ENCODE results near the gene ABLIM3.
A peak's percentile ranks its signal among the peaks of the same experiment; 100 is the strongest.

The ABLIM3 gene

GRCh38 chr5:149195337-149195887, 54.1 kb downstream of the ABLIM3 start:
- DNase-seq: no peak

- DNase-seq: no peak
Observed at GRCh38 chr5:149195962-149196361, 54.7 kb downstream of the ABLIM3 start.

DNA sequence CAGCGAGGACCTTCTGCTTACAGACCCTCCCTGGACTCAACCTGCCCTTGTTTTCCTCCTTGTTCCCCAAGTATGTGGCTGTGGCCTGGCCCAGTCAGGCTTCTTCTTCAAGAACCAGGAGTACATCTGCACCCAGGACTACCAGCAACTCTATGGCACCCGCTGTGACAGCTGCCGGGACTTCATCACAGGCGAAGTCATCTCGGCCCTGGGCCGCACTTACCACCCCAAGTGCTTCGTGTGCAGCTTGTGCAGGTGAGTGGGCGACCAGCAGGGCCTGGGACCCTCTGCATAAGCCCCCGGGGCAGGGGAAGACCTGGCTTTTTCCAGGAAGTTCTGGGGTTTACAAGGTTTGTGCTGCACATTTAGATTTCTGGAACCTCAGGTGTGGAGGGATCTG, 56.9 kb downstream of the ABLIM3 start:
- DNase-seq: no peak

DNA sequence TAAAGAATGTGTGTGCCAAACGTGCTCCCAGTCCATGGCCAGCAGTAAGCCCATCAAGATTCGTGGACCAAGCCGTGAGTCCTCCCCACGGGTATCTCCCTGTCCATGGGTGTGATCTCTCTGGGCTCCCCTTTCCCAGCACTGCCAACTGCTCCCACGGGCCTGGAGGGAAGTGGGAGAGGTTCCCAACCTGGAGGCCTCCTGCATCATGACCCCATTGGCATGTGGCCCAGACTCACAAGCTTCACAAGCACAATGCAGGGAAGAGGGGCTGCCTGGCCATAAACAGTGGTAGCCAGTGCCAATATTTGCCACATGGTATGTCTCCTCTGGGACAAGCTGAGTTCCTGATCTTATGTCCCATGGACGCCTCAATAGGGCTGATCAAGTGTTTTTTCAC, 59.1 kb downstream of the ABLIM3 start:
- DNase-seq: no peak

DNA sequence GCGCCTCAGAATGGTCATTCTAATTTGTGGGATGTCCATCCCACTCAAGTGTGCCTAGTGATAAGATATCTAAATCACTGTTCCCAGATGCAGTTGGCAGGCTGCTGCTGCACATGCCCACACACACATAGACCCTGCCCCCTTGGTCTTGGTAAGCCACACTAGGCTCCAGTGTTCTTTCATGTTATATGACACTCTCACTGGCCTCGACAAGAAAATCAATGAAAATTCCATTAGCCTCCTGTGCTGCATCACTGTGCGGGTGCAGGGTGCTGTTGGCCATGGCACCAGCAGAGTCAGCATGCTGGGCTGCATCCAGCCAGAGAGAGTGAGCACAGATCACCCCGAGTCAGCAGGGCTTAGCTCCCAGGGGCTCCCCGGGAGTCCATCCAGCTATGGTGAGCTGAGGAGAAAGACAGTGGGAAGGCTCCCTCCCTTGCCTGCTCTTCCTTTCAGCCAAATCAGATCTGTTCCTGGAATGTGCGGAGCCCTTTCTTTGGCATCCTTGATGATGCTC, 59.9 kb downstream of the ABLIM3 start:
- no peak for DNase-seq

GRCh38 chr5:149202910-149203451, 61.7 kb downstream of the ABLIM3 start:
- no peak for DNase-seq

DNA sequence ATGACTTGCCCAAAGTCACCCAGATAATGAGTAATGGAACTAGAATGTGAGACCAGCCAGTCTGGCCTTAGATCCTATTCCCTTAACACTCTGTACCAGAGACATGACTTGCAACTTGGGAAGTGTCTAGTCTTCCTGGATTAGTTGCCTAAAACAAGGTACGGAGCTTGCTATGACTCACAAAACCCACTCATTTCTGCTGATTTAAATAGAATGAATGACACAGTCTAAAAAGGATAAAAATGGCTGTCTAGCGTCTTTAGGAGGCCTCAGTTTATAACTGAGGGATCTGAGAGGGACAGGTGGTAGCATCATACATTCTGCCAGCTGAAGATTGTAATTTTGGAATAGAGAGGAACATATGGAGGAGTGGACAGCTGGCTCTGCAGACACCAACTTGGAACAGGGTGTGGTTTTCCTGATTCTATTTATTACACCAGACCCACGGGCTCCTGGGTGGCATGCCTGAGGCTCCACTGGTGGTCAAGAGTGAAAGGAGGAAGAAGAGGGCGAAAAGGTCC, 62.7 kb downstream of the ABLIM3 start:
- DNase-seq: no peak

- DNase-seq: no peak
Observed at GRCh38 chr5:149205625-149206523, 64.6 kb downstream of the ABLIM3 start.

DNA sequence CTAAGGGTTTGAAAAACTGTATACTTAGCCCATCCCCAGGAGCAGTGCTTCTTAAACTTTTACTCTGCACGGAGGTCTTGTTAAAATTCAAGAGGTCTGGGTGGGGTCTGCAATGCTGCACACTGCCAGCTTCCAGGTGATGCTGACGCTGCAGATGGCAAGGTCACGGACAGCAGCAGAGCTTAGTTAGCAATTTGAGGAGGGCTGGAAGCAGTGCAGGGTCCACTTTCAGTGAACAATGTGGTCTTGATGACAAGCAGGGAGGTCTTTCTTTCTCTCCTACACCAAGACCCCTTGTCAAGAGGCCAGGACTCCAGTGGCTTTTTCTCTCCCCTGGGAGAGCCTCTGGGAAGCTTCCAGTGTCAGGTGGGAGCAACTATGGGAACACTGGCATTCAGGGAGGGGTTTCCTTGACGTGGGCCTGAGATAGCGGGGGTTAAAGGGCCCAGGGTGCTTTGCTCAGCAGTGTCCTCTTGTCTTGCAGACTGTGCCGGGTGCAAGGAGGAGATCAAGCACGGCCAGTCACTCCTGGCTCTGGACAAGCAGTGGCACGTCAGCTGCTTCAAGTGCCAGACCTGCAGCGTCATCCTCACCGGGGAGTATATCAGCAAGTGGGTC, 65.3 kb downstream of the ABLIM3 start:
- DNase-seq: no peak

GRCh38 chr5:149207831-149208230, 66.5 kb downstream of the ABLIM3 start:
- no peak for DNase-seq

GRCh38 chr5:149210225-149210624, 68.9 kb downstream of the ABLIM3 start:
- DNase-seq: no peak

- DNase-seq: peak; percentile 5
Observed at GRCh38 chr5:149210968-149211490, 69.7 kb downstream of the ABLIM3 start.

DNA sequence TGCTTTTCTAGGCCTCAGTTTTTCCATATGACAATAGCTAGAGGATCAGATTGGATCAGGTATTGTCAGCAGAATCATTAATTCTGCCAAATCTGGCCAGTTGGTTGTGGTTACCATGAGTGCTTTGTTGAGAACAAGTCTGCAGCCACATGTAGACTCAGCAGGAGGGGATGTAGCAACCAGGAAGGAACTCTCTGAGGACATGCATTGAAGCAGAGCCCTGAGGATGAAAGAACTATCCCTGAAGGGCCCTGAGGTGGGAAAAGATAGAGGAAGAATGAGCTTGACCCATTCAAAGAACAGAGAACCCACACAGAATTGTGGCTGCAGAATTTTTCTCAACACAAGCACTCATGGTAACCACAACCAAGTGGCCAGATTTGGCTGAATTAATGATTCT, 70.3 kb downstream of the ABLIM3 start:
- DNase-seq: no peak

- DNase-seq: no peak
Observed at GRCh38 chr5:149212198-149212951, 71.1 kb downstream of the ABLIM3 start.

DNA sequence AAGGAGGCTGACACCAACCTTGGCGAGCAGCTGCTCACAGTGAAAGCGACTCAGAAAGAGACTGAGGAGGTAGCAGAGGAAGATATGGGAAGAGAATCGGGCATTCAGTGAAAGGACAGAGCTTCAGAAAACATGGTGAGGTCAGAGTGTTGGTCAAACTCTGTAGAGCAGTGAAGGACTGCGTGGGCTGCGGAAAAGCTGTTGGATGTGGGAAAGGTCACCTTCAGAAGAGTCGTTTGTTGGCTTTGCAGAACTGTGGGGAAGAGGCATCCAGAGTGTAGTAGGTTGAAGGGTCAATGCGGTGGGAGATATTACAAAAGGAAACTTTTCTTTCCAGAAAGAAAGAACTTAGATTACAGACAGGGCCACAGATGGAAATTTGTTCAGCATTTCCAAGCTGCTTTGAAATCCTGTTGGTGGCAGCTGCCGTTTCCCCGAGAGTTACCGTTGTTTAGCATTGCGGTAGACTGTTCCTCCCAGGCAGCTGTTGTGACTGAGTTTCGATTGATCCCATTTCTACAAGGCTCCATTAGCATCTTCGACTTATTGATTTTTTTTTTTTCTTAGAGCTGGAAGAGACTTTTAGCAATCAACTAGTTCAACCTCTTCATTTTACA, 72.1 kb downstream of the ABLIM3 start:
- DNase-seq: no peak

GRCh38 chr5:149215478-149216090, 74.3 kb downstream of the ABLIM3 start:
- DNase-seq: no peak

DNA sequence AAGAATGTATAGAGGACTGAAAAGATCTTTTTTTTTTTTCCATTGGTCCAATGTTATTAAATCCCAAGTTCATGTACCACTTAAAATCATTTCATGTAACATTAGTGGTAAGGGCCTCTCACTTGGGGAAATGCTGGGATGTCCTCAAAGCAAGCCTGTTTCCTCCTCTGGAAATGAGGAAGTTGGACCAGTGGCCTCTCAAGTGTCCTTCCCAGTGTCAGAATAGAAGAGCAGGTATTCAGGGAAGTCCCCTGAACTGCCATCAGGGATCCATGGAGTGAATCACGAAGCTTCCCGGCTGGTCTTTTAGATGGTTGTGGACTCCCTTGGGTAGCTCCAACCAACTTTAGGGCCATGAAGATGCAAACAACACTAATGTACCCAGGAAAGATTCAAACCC, 75.2 kb downstream of the ABLIM3 start:
- DNase-seq: no peak

DNA sequence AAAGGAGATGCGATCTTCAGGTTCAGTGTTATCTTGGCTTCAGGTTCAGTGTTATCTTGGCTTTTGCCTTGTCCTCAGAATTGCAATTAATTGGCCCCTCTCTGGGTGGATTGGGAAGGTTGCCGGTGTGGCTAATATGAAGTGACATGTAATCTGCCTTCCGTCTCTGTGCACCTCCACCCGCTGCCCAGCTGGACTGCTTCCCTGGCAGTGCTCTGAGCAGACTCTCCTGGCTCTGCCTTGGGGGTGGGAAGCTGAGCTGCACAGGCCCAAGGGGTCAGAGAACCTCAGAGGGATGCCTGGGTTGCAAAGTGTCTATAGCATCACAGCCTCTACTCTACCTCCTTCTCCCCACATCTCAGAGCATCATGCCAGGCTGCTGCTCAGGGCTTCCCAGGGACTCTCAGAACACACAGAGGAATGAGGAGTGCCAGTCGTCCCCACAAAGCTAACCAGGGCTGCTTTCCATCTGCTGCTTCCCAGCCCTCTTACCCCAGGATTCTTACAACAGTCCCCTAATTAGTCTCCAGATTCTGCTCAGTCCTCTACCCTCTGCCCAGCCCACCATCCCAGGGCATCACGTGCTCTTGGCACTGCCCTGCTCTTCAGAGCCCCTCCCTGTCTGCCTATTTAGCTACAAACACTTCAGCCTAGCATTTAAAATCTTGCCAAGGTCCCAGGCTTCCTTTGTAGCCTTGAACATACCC, 76.0 kb downstream of the ABLIM3 start:
- no peak for DNase-seq

GRCh38 chr5:149217803-149218155, 76.5 kb downstream of the ABLIM3 start:
- no peak for DNase-seq

DNA sequence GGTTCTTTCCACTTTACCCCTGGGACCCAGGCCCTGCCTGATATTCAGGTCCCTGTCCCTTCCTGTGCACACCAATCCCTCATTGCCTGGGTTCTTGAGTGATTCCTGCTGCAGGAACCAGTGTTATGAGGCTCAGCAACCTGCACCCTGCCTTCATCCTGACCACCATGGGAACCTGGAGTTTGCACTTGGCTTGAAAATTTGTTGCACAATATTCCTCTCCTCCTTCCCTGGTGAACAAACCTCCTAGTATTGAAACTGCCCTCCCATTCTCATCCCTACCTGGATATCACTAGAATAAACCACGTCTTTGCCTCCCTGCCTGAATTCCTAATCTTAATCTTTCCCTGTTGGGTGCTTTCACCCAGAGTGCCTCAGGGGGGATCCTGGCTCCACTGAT, 78.3 kb downstream of the ABLIM3 start:
- no peak for DNase-seq

DNA sequence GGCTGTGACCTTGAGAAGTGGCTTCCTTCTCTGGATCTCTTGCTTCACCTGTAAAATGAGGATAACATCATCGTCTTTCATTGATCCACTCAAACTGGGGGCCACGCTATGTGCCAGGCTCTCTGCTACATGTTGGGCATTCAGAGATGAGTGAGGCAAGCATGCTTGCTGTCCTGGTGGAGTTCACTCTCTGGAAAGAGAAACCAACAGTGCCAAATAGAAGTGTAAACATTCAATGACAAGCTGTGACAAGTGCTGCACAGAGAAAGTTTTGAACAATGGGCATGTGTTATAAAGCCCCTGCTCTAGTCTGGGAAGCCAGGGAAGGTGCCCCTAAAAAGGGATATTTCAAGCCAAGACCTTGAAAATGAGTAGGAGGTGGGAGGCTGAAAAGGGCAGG, 79.5 kb downstream of the ABLIM3 start:
- DNase-seq: no peak

All from central memory CD4-positive, alpha-beta T cell (primary cell).